H1 (cell line): Measurements from ENCODE around the gene FBXO11. TPM values are rescaled to one million over a fixed set of nuclear protein-coding genes. Genes with fewer than 3 reads are reported as not detected.

ENCODE experiments used
- CHD7 ChIP-seq: fragments of 300-600 bp; sonication (generic); IDR thresholded peaks from 2 replicates; pipeline ENCODE4 v1.7.1; 2012; ENCODE audit warnings: low read length, moderate library complexity, mild to moderate bottlenecking, inconsistent platforms; ENCODE audit not compliant: insufficient replicate concordance
- EZH2 ChIP-seq: fragments of 200-600 bp; sonication (generic); IDR thresholded peaks from 2 replicates; pipeline ENCODE4 v1.7.1; 2012; ENCODE audit warnings: low read depth, mild to moderate bottlenecking, moderate library complexity, low read length, inconsistent platforms; ENCODE audit not compliant: severe bottlenecking
- polyA plus RNA-seq, 7 experiments: library from polyadenylated mRNA; depleted of rRNA in 3 of 7; stranded (reverse) in 5 of 7; unstranded in 2 of 7; fragments of >200 nt in 5 of 7; fragments of 200-250 nt in 2 of 7; gene quantifications; 1 replicate in 5 of 7; 2 replicates in 1 of 7; 4 replicates in 1 of 7; pipeline versions ENCODE4 v1.2.1 to v1.2.3, GENCODE V29; 2011 to 2013; ENCODE audit warnings: missing spikeins in 2 of 7, mixed read lengths in 2 of 7
- total RNA-seq: library from RNA; stranded (reverse); fragmentation: NEBNext Ultra II Directional; extraction: Animal tissue kit (Norgen Biotek cat#: 25700); gene quantifications from 2 replicates; pipeline ENCODE4 v1.2.1, GENCODE V29; 2021

Gene FBXO11
- total and polyA plus RNA-seq, 2 of the 8 experiments (the other 6 are each of a cell fraction or from before 2014, with no cell fraction given), result 21.7 to 57.3 TPM

- TF ChIP-seq CHD7, result no peak
- TF ChIP-seq EZH2, result no peak
These were observed 44.3 kb upstream of the FBXO11 start (continued) for GRCh38 chr2:47950340-47951301.
